Thyroid gland (tissue), 4 donors: ENCODE results near the gene TMEM11. TPM values are rescaled to one million over a fixed set of nuclear protein-coding genes. Genes with fewer than 3 reads are reported as not detected.

Source experiments
- DNase-seq, 2 donors: peaks; one replicate each; pipeline ENCODE4 v3.0.0-alpha.2; 2019
- H3K27ac ChIP-seq, 3 donors: fragments of 200-600 bp; sonication (generic); 1 replicate in 2 of 3; 2 replicates in 1 of 3; pipeline ENCODE4 v1.5.1; 2016 to 2019; ENCODE audit warnings: mild to moderate bottlenecking in 1 of 3, moderate library complexity in 1 of 3
- H3K27me3 ChIP-seq: fragments of 200-600 bp; sonication (generic); one replicate; pipeline ENCODE4 v1.5.1; 2019
- H3K36me3 ChIP-seq, 2 donors: fragments of 200-600 bp; sonication (generic); one replicate each; pipeline ENCODE4 v1.5.1; 2016 to 2019
- H3K4me1 ChIP-seq, 2 donors: fragments of 200-600 bp; sonication (generic); one replicate each; pipeline ENCODE4 v1.5.1; 2017 to 2019
- H3K4me3 ChIP-seq, 3 donors: fragments of 200-600 bp; sonication (generic); replicated peaks in 1 of 3; 1 replicate in 2 of 3; 2 replicates in 1 of 3; pipeline ENCODE4 v1.5.1; 2016; ENCODE audit warnings: mild to moderate bottlenecking in 1 of 3
- H3K9me3 ChIP-seq: fragments of 200-600 bp; sonication (generic); one replicate; pipeline ENCODE4 v1.5.1; 2017
- CTCF ChIP-seq, 6 experiments: fragments of 200-600 bp in 3 of 6; fragments of 450-650 bp in 3 of 6; sonication (generic) in 3 of 6; IDR thresholded peaks; one replicate each; pipeline ENCODE4 v1.5.1; 2016 to 2019; ENCODE audit warnings: antibody characterized with exemption in 6 of 6, mild to moderate bottlenecking in 2 of 6, inconsistent platforms in 1 of 6, moderate library complexity in 1 of 6
- POLR2A ChIP-seq, 2 donors: fragments of 450-650 bp; IDR thresholded peaks; one replicate each; pipeline ENCODE4 v1.6.1; 2017; ENCODE audit warnings: antibody characterized with exemption in 2 of 2, mild to moderate bottlenecking in 2 of 2, moderate library complexity in 1 of 2
- WGBS, 2 donors: methylation state at CpG; one replicate each; pipeline ENCODE4 v1.1.5; 2017; 5-methylcytosine and 5-hydroxymethylcytosine counted together
- intact Hi-C: fragments of 100-400 bp; cut with DNase I; formaldehyde crosslinking; loops from one replicate; pipeline ENCODE4 v1.15.1; 2023
- total RNA-seq, 4 donors: library from RNA; depleted of rRNA; stranded (reverse); fragments of >200 nt; gene quantifications; one replicate each; pipeline ENCODE4 v1.2.3, GENCODE V29; 2016

Gene TMEM11
- total RNA-seq, 4 donors from 2014 or later: 20.7 to 35.7 (median 24.7) TPM

- peak overlapping the region; percentile 8 to 50 (median 48) for H3K27ac ChIP-seq
- WGBS, 2 donors: 83 to 94% methylated on average over 3 to 7 of the region's 7 CpGs
- H3K4me3 ChIP-seq: no peak overlapping the region
- H3K9me3 ChIP-seq: no peaks in the 10 kb centered on the region
- no peaks in the 10 kb centered on the region for H3K36me3 ChIP-seq
- peaks cover 13 to 19% of the 10 kb centered on the region in 2 donors for H3K4me1 ChIP-seq
- no peak for TF ChIP-seq CTCF (IDR thresholded peaks at IDR 0.05)
- no peak for TF ChIP-seq POLR2A (IDR thresholded peaks at IDR 0.05)
- intact Hi-C loops: loop anchor here (5.0 kb wide), 1 partner anchor 42 kb away; no protein-coding TSS in a partner anchor
- DNase-seq: peak in 1 of 2 donors; percentile 49
- H3K27me3 ChIP-seq: no peaks in the 10 kb centered on the region
These were observed 39.2 kb downstream of the TMEM11 start for GRCh38 chr17:21174713-21175112.

- H3K9me3 ChIP-seq: no peaks in the 10 kb centered on the region
- peaks cover 13 to 19% of the 10 kb centered on the region in 2 donors for H3K4me1 ChIP-seq
- H3K36me3 ChIP-seq: no peaks in the 10 kb centered on the region
- H3K27ac ChIP-seq: peak overlapping the region; percentile 8 to 50 (median 48)
- no peaks in the 10 kb centered on the region for H3K27me3 ChIP-seq
- TF ChIP-seq CTCF (IDR thresholded peaks at IDR 0.05) (no peak), POLR2A (IDR thresholded peaks at IDR 0.05) (no peak)
- DNase-seq: peak; percentile 29 to 55
- intact Hi-C loops: no loop called here
- H3K4me3 ChIP-seq: no peak overlapping the region
- 69 to 79% methylated on average over 8 of the region's 8 CpGs for WGBS, 2 donors
These were observed 39.8 kb downstream of the TMEM11 start for GRCh38 chr17:21174186-21174585.

- no peak for TF ChIP-seq POLR2A (IDR thresholded peaks at IDR 0.05)
- no peak for TF ChIP-seq CTCF (IDR thresholded peaks at IDR 0.05)
- DNase-seq: no peak
- intact Hi-C loops: no loop called here
- H3K27ac ChIP-seq: no peak overlapping the region
- H3K4me3 ChIP-seq: no peak overlapping the region
- no peaks in the 10 kb centered on the region for H3K27me3 ChIP-seq
- no peaks in the 10 kb centered on the region for H3K36me3 ChIP-seq
- WGBS, 2 donors: 88 to 89% methylated on average over 2 of the region's 2 CpGs
- H3K4me1 ChIP-seq: peaks cover 13 to 19% of the 10 kb centered on the region in 2 donors
- H3K9me3 ChIP-seq: no peaks in the 10 kb centered on the region
These were observed 40.4 kb downstream of the TMEM11 start for GRCh38 chr17:21173543-21173942.

GRCh38 chr17:21172846-21173245 is 41.1 kb downstream of the TMEM11 start:
- H3K27ac ChIP-seq: no peak overlapping the region

More at GRCh38 chr17:21172846-21173245, 41.1 kb downstream of the TMEM11 start:
- peaks cover 13 to 19% of the 10 kb centered on the region in 2 donors for H3K4me1 ChIP-seq
- intact Hi-C loops: no loop called here
- H3K27me3 ChIP-seq: no peaks in the 10 kb centered on the region
- H3K36me3 ChIP-seq: no peaks in the 10 kb centered on the region
- TF ChIP-seq POLR2A (IDR thresholded peaks at IDR 0.05): no peak
- TF ChIP-seq CTCF (IDR thresholded peaks at IDR 0.05): no peak
- 95 to 100% methylated on average over 6 of the region's 6 CpGs for WGBS, 2 donors
- H3K9me3 ChIP-seq: no peaks in the 10 kb centered on the region
- H3K4me3 ChIP-seq: no peak overlapping the region
- DNase-seq: no peak
